ENCODE data around the gene PRSS8.

PRSS8 gene

DNA sequence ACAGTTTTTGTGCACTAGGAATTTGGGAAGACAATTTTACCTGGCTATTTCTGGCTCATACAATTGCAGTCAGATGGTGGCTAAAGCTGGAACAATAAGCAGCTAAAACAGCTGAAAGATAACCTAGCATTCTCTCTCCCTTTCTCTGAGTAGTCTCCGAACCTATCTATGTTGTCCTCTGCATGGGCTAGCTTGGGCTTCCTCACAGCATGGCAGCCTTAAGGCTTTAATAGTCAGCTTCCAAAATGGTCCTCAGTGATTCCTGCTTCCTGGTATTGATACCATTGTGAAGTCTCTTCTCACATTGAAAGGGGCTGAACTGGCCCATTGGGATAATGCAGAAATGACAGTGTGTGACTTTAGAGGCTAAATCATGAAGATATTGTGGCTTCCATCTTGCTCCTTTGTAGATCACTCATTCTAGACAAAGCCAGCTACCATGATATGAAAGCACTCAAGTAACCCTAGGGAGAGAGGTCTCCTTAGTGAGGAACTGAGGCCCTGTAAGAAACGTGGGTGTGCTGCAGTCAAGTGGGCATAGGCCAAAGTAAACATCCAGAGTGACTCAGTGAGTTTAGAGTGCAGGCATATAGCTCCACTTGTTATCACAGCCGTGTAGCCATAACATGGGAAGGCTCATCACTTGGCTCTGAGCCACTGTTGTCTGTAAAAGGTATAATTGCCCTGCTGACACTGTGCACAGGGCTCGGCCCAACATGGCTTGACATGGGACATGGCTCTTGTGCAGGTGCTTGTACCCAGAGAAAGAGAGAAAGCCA is 35.5 kb downstream of the PRSS8 start:
- no peak for DNase-seq

DNA sequence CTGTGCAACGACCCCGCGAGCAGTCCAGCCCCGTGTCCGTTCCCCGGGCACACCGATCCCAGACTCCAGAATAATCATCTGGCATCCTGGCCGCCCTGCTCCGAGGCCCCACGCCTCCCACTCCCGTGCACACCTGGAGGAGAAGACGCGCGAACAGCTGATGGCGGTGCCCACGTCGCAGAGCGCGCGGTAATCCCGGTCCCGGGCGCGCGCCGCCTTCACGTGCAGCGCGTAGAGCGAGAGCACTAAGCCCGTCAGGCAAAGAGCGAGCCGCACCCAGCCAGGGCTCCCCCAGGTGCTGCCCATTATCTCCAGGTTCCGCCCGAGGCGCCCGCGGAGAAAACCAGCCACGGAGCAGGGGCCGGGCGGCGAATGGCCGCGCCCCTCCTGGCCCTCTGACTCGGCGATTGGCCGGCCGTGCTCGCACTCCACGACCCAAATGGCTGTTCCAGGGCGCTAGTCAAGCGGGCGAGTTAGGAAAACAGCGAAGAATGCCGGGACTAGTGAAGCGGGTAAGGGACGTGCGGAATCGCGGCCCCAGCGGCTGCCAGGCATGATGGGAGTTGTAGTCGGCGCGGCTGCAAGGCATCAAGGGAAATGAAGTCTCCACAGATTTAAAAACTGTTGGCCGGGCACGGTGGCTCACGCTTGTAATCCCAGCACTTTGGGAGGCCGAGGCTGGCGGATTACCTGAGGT is 41.0 kb downstream of the PRSS8 start, which contains the start of gene VKORC1:
VKORC1 (minus strand) TSS at position 374 of the 697 bp plus-strand sequence; CDS start at position 306, 68 bp downstream.
- peak; percentile 98 for DNase-seq

DNA sequence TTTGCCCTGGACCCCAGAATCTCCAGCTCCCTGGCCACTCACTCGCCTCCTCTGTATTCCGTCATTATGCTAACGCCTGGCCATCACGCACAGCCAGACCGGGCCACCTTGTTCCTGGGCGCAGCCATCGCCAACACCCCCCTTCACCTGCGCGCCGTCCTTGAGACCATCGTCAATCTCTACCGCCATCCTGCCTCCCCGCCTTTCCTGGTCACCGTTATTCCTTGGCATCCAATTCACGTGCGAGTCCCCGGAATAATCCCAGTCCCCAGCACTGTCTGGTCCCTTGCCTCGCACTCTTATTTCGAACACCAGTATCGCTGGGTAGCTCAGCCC is 41.5 kb downstream of the PRSS8 start:
- no peak for DNase-seq

- peak; percentile 69 for DNase-seq
Measured at GRCh38 chr16:31093132-31093703, 42.3 kb downstream of the PRSS8 start.

DNA sequence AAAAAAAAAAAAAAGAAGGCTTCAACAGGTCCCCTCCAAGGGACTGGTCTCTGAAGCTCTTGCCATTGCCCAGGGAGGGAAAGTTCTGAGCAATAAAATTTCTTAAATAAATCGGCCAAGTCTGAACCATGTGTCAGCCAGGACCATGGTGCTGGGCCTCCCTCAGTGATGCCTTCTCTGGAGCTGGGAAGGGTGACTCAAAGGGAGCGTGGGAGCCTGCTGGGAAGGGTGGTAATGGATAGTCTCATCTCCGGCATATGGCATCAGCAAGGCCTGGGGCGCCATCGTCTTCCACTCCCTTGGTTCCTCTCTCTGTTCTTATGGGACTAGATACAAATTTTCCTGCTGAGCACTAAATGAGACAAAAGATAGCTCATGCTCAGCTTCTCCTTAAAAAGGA is 43.2 kb downstream of the PRSS8 start:
- no peak for DNase-seq

- DNase-seq, result no peak
Measured at GRCh38 chr16:31090540-31090939, 45.0 kb downstream of the PRSS8 start.

DNA sequence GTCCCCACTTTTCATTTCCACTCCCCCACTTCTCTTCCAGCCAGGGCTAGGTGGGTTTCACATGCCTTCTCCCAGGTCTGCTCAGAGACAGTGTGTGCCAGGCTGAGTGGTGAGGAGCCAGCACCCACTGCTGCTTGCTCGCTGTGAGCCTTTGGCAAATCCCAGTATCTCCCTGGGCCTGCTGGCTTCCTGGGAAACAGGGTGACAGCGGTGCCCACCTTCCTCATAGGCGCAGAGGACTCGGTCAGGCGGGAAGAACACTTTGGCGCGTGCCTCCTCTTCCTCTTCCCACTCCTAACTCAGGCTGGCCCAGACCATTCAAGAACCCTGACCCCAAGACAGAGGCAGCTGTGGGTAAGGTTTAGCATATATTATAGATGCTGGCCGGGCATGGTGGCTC is 46.3 kb downstream of the PRSS8 start:
- no peak for DNase-seq

GRCh38 chr16:31088459-31089183 is 46.9 kb downstream of the PRSS8 start, which contains the start of gene PRSS53:
PRSS53 (minus strand) TSS chr16:31088943; CDS start chr16:31088809, 134 bp downstream.
- DNase-seq, result no peak

DNA sequence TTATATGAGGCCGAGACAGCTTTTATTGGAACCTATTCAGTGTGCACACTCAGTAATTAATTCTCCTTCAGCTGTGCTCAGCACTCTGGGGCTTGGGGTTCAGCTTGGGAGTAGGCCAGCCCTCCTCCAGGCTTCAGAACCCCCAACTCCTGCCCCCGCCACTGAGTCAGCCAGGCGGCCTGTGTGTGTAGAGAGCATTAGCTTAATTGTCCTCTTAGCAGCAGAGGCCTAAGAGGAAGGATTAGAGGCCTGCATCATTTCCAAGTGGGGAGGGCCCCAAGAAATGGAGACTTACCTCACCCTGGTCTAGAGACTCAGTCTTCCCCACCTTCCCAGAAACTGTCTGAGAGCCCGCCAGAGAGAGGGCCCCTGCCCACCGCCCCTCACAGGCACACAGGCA is 47.6 kb downstream of the PRSS8 start:
- DNase-seq, result no peak

- DNase-seq, result no peak
Measured at GRCh38 chr16:31087481-31087880, 48.0 kb downstream of the PRSS8 start.

DNA sequence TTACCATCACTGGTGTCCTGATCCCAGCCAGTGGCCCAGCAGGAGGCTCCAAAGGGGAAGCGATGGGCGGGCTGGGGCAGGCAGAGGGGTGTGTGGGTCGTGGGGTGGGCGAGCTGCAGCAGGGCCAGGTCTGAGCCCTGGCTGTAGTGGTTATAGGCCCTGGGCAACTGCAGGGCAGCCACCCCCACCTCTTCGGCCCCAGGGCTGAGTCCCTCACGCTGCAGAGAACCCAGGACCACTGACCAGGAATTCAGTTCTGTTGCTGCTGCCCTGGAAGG is 49.0 kb downstream of the PRSS8 start:
- no peak for DNase-seq

DNA sequence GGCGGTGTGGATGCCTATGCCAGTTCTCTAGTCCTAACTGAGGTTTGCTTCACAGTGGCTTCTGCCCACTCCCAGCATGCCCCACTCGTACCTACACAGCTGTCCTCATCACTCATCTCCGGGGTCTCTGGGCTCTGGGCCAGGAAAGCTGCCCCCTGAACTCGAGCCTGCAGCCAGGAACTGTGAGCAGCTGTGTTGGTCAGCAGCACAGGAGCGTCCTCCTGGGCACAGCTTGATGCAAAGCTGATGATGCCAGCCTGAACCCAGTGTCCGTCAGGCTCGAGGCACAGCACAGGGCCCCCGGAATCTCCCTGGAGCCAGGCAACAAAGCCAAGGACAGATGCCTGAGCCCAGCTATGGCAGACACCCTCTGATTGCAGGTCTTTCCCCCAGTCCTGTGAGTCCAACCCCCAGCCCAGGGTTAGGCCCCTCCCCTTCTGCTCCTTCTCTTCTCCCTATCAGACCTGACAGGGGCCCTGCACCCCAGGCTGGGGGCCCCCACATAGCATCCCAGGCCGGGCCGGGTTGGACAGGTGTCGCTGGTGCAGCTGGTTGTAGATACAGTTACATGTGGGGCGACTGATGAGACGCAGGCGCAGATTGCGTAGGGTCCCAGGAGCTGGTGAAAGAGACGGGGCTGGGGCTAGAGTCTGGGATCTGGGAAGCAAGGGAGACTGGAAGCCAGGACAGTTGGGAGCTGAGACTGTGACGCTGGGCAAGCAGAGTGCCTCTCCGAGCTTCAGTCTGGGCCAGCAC is 49.5 kb downstream of the PRSS8 start:
- no peak for DNase-seq

DNA sequence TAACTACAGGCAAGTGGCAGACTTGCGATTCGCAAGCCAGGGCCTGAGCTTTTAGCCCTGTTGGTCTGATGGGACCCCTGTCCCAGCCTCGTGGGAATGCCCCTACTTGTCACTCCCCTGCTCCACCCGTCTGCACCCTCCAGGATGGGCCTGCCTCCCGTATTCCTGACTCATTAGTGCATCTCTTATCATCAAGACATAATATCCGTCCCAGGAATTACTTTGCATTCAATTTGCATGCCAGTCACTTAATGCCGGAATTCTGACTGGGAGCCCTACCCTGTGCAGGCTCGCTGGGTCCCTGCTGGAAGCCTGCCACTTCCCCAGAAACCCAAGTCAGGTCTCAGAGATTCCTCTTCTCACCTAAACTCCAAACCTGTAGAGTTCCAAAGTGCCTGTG is 50.1 kb downstream of the PRSS8 start:
- DNase-seq, result no peak

- DNase-seq, result no peak
Measured at GRCh38 chr16:31084584-31085302, 50.8 kb downstream of the PRSS8 start.

DNA sequence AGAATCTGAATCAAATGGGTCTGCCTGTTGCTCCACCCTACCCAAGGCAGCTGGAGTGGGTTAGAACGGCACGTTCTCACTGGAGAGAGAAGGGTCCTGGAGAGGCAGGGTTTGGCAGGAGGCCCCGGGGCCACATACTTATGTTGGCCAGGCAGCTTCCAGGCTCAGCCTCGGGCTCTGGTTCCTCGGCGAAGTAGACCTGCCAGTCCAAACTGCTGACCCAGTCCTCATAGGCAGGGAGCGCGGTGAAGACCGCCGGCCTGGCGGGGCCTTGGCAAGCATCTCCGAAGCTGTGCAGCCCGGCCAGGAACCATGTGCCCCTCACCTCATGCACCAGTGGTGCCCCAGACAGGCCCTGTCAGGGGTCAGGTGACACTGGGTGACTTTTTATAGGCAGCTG is 51.5 kb downstream of the PRSS8 start:
- DNase-seq, result no peak

- no peak for DNase-seq
Measured at GRCh38 chr16:31083556-31083955, 52.0 kb downstream of the PRSS8 start.

GRCh38 chr16:31083081-31083480 is 52.4 kb downstream of the PRSS8 start:
- no peak for DNase-seq

DNA sequence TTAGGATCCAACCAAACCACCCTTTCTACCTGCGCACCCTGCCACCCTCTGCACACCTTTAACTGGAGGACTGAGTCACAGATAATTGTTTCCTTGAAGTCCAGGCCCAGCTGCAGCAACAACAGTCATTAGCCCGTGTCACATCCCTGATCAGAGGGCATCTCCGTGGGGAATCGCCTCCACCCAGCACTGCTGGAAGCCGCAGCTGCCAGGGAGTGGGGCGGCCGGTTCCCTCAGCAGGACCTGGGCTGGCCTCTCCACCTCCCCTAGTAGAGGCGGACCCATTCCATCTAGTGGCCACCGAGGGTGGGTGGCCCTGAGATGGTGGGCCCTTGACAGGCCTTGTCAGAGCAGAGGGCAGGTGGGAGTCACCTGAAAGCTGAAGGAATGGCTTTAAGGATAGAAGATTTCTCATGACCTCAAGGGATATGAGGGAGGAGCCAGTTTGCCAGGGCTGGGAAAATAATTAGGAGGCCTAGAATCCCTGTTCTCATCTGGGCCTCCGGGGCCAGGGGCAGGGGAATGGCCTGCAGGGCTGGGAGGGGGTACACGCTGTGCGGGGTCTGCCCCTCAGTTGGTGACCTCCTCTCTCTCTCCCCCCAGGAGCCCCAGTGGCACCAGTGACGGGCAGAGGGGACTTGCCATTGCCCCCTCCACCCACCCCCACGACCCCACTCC is 53.0 kb downstream of the PRSS8 start:
- no peak for DNase-seq
